HepG2 (cell line): Measurements from ENCODE around the gene BCL6. TPM values are rescaled to one million over a fixed set of nuclear protein-coding genes. Genes with fewer than 3 reads are reported as not detected.

Source experiments
- ARID2 ChIP-seq: sonication (generic); formaldehyde crosslinking; IDR thresholded peaks from 2 replicates; pipeline ENCODE4 v1.8.1; 2022; ENCODE audit warnings: mild to moderate bottlenecking, missing genetic modification reagents, borderline replicate concordance
- ARNTL ChIP-seq: sonication (generic); formaldehyde crosslinking; IDR thresholded peaks from 2 replicates; pipeline ENCODE4 v1.4.0; 2020; ENCODE audit warnings: mild to moderate bottlenecking, missing genetic modification reagents
- CBX5 ChIP-seq: sonication (generic); formaldehyde crosslinking; IDR thresholded peaks from 2 replicates; pipeline ENCODE4 v1.4.0; 2020; ENCODE audit warnings: missing genetic modification reagents, borderline replicate concordance
- GMEB1 ChIP-seq: sonication (generic); formaldehyde crosslinking; IDR thresholded peaks from 2 replicates; pipeline ENCODE4 v1.5.1; 2020; ENCODE audit warnings: missing genetic modification reagents, mild to moderate bottlenecking, borderline replicate concordance
- HMG20A ChIP-seq: IDR thresholded peaks from 2 replicates; pipeline ENCODE4 v1.6.1; 2016; ENCODE audit warnings: borderline replicate concordance
- KLF13 ChIP-seq: sonication (generic); formaldehyde crosslinking; IDR thresholded peaks from 2 replicates; pipeline ENCODE4 v1.4.0; 2020; ENCODE audit warnings: mild to moderate bottlenecking, missing genetic modification reagents
- MXD4 ChIP-seq: IDR thresholded peaks from 2 replicates; pipeline ENCODE4 v1.6.1; 2016; ENCODE audit warnings: mild to moderate bottlenecking, missing biosample characterization, missing genetic modification reagents
- NR2F1 ChIP-seq, 2 experiments: fragments of 450-650 bp in 1 of 2; formaldehyde crosslinking in 1 of 2; IDR thresholded peaks; 2 replicates each; pipeline versions ENCODE4 v1.5.0 to v1.6.1; 2016 to 2020; ENCODE audit warnings: mild to moderate bottlenecking in 1 of 2, missing compliant biosample characterization in 1 of 2, missing genetic modification reagents in 1 of 2, moderate library complexity in 1 of 2
- RBAK ChIP-seq: sonication (generic); formaldehyde crosslinking; IDR thresholded peaks from 2 replicates; pipeline ENCODE4 v1.5.1; 2020; ENCODE audit warnings: mild to moderate bottlenecking, missing genetic modification reagents
- RXRB ChIP-seq: IDR thresholded peaks from 2 replicates; pipeline ENCODE4 v1.6.1; 2016; ENCODE audit warnings: borderline replicate concordance, missing genetic modification reagents, missing compliant biosample characterization
- SMC3 ChIP-seq: IDR thresholded peaks from 2 replicates; pipeline ENCODE4 v1.6.1; 2011; ENCODE audit warnings: low read length, improper control_type of control experiment
- TAF15 ChIP-seq: fragments of 200-400 bp; formaldehyde crosslinking; IDR thresholded peaks from one replicate; pipeline ENCODE4 v1.6.1; 2018; ENCODE audit warnings: mild to moderate bottlenecking, low read depth, low read length; ENCODE audit not compliant: poor library complexity, severe bottlenecking
- YY1 ChIP-seq: IDR thresholded peaks from 2 replicates; pipeline ENCODE4 v1.6.1; 2011; ENCODE audit warnings: low read length, low read depth, moderate library complexity, mild to moderate bottlenecking; ENCODE audit not compliant: insufficient read depth, insufficient replicate concordance
- ZNF572 ChIP-seq: sonication (generic); formaldehyde crosslinking; IDR thresholded peaks from 2 replicates; pipeline ENCODE4 v1.5.1; 2020; ENCODE audit warnings: mild to moderate bottlenecking, missing genetic modification reagents
- ZNF629 ChIP-seq: sonication (generic); formaldehyde crosslinking; conservative IDR thresholded peaks from 2 replicates; pipeline ENCODE4 v1.5.0; 2020; ENCODE audit warnings: missing genetic modification reagents
- ZNF652 ChIP-seq: IDR thresholded peaks from 2 replicates; pipeline ENCODE4 v1.6.1; 2016; ENCODE audit warnings: low read depth, borderline replicate concordance
- polyA plus RNA-seq, 8 experiments: library from polyadenylated mRNA; depleted of rRNA in 3 of 8; stranded (reverse) in 7 of 8; unstranded in 1 of 8; fragments of >200 nt; fragmentation: Illumina TruSeq in 4 of 8; extraction: Trizol in 4 of 8; gene quantifications; 2 replicates each; pipeline versions ENCODE4 v1.2.1 to v1.2.3, GENCODE V29; 2011 to 2016; ENCODE audit warnings: low read depth in 4 of 8, missing spikeins in 1 of 8, mixed read lengths in 1 of 8; ENCODE audit not compliant: insufficient read depth in 1 of 8
- total RNA-seq, 5 experiments: library from RNA; depleted of rRNA; stranded (reverse); fragments of >200 nt; fragmentation: Illumina TruSeq; extraction: Trizol; gene quantifications; 2 replicates each; pipeline ENCODE4 v1.2.3, GENCODE V29; 2016; ENCODE audit warnings: low read depth in 1 of 5
- TF ChIP-seq, protein P1 (sequence below): IDR thresholded peaks from 2 replicates; pipeline ENCODE4 v1.6.1; 2018; ENCODE audit warnings: missing genetic modification reagents, mild to moderate bottlenecking, missing compliant biosample characterization
- TF ChIP-seq, protein P2 (sequence below): sonication (generic); formaldehyde crosslinking; IDR thresholded peaks from 2 replicates; pipeline ENCODE4 v1.4.0; 2020; ENCODE audit warnings: missing genetic modification reagents, borderline replicate concordance
- TF ChIP-seq, protein P3 (sequence below): sonication (generic); formaldehyde crosslinking; IDR thresholded peaks from 2 replicates; pipeline ENCODE4 v1.4.0; 2020; ENCODE audit warnings: low read depth, missing genetic modification reagents

The BCL6 gene
- total and polyA plus RNA-seq, 2 of the 13 experiments (the other 11 are each of a cell fraction or from before 2014, with no cell fraction given): 21.2 to 53.7 TPM

DNA sequence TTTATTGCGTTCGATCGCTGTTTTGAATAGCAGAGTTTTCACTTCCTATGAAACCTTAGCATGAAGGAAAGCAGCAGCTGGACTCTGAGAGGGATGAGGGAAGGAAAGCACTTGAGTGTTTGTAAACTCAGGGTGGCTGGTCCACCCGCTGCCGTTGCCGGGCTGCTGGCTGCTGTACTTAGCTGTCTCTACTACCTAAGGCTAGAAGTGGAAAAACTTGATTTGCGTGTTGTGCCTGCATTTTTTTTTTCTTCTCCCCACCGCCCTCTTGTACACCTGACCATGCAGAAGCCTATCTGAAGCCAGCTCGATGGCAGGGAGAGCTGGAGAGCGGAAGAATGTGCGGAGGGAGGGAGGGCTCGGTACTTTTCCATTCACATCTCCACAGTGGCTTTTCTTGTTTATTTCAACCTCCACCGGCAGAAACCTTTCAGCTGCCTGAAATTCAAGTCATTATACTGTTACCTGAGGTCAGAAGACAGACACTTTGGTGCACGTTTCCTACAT, 4.8 kb upstream of the BCL6 start (continued):
- peak; percentile 38; the same call in 1 of the 2 replicates for TF ChIP-seq RXRB (CRISPR knock-in tag)
- TF ChIP-seq ARNTL: no peak
- TF ChIP-seq RBAK (CRISPR knock-in tag): no peak
- TF ChIP-seq, protein P1, sequence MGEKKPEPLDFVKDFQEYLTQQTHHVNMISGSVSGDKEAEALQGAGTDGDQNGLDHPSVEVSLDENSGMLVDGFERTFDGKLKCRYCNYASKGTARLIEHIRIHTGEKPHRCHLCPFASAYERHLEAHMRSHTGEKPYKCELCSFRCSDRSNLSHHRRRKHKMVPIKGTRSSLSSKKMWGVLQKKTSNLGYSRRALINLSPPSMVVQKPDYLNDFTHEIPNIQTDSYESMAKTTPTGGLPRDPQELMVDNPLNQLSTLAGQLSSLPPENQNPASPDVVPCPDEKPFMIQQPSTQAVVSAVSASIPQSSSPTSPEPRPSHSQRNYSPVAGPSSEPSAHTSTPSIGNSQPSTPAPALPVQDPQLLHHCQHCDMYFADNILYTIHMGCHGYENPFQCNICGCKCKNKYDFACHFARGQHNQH (CRISPR knock-in tag): peak; percentile 51; the same call in 1 of the 2 replicates
- peak; percentile 40; the same call in 1 of the 2 replicates for TF ChIP-seq HMG20A (CRISPR knock-in tag)
- TF ChIP-seq ZNF572: no peak
- TF ChIP-seq GMEB1 (CRISPR knock-in tag): no peak
- peak; percentile 31; the same call in 1 of the 2 replicates for TF ChIP-seq ZNF652
- no peak for TF ChIP-seq SMC3
- 0 out of 2 replicates have a peak, but pooled peaks have one; percentile 10 for TF ChIP-seq ARID2 (CRISPR knock-in tag)
- no peak for TF ChIP-seq NR2F1 (CRISPR knock-in tag; IDR thresholded peaks at IDR 0.05)
- TF ChIP-seq CBX5 (CRISPR knock-in tag): peak; percentile 30; the same call in 1 of the 2 replicates
- TF ChIP-seq KLF13 (CRISPR knock-in tag): no peak
- TF ChIP-seq, protein P2, sequence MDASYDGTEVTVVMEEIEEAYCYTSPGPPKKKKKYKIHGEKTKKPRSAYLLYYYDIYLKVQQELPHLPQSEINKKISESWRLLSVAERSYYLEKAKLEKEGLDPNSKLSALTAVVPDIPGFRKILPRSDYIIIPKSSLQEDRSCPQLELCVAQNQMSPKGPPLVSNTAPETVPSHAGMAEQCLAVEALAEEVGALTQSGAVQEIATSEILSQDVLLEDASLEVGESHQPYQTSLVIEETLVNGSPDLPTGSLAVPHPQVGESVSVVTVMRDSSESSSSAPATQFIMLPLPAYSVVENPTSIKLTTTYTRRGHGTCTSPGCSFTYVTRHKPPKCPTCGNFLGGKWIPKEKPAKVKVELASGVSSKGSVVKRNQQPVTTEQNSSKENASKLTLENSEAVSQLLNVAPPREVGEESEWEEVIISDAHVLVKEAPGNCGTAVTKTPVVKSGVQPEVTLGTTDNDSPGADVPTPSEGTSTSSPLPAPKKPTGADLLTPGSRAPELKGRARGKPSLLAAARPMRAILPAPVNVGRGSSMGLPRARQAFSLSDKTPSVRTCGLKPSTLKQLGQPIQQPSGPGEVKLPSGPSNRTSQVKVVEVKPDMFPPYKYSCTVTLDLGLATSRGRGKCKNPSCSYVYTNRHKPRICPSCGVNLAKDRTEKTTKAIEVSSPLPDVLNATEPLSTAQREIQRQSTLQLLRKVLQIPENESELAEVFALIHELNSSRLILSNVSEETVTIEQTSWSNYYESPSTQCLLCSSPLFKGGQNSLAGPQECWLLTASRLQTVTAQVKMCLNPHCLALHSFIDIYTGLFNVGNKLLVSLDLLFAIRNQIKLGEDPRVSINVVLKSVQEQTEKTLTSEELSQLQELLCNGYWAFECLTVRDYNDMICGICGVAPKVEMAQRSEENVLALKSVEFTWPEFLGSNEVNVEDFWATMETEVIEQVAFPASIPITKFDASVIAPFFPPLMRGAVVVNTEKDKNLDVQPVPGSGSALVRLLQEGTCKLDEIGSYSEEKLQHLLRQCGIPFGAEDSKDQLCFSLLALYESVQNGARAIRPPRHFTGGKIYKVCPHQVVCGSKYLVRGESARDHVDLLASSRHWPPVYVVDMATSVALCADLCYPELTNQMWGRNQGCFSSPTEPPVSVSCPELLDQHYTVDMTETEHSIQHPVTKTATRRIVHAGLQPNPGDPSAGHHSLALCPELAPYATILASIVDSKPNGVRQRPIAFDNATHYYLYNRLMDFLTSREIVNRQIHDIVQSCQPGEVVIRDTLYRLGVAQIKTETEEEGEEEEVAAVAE (CRISPR knock-in tag): no peak
- TF ChIP-seq, protein P3, sequence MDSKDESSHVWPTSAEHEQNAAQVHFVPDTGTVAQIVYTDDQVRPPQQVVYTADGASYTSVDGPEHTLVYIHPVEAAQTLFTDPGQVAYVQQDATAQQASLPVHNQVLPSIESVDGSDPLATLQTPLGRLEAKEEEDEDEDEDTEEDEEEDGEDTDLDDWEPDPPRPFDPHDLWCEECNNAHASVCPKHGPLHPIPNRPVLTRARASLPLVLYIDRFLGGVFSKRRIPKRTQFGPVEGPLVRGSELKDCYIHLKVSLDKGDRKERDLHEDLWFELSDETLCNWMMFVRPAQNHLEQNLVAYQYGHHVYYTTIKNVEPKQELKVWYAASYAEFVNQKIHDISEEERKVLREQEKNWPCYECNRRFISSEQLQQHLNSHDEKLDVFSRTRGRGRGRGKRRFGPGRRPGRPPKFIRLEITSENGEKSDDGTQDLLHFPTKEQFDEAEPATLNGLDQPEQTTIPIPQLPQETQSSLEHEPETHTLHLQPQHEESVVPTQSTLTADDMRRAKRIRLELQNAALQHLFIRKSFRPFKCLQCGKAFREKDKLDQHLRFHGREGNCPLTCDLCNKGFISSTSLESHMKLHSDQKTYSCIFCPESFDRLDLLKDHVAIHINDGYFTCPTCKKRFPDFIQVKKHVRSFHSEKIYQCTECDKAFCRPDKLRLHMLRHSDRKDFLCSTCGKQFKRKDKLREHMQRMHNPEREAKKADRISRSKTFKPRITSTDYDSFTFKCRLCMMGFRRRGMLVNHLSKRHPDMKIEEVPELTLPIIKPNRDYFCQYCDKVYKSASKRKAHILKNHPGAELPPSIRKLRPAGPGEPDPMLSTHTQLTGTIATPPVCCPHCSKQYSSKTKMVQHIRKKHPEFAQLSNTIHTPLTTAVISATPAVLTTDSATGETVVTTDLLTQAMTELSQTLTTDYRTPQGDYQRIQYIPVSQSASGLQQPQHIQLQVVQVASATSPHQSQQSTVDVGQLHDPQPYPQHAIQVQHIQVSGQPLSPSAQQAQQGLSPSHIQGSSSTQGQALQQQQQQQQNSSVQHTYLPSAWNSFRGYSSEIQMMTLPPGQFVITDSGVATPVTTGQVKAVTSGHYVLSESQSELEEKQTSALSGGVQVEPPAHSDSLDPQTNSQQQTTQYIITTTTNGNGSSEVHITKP (CRISPR knock-in tag): peak; percentile 16
- TF ChIP-seq ZNF629 (CRISPR knock-in tag): peak; percentile 4; the same call in 1 of the 2 replicates
- TF ChIP-seq MXD4 (CRISPR knock-in tag): no peak
- TF ChIP-seq YY1: peak; percentile 68
- TF ChIP-seq TAF15: no peak
